SU-DHL-6 (cell line): ENCODE results near the gene GDPD3.

Source experiments
- H2AFZ ChIP-seq: fragments of 200-600 bp; sonication (generic); 2 replicates; pipeline ENCODE4 v1.6.1; 2014; ENCODE audit warnings: low read depth, mild to moderate bottlenecking, moderate library complexity, mixed read lengths, antibody characterized with exemption, low read length; ENCODE audit not compliant: severe bottlenecking
- H3F3A ChIP-seq: fragments of 200-600 bp; shearing (Covaris generic); 2 replicates; pipeline ENCODE4 v1.6.0; 2016; ENCODE audit warnings: antibody characterized with exemption, mild to moderate bottlenecking; ENCODE audit not compliant: insufficient read depth
- H3K27ac ChIP-seq: fragments of 200-600 bp; sonication (generic); 2 replicates; pipeline ENCODE4 v1.5.1; 2016; ENCODE audit warnings: low read depth, mild to moderate bottlenecking, low read length, moderate library complexity, mixed read lengths
- H3K27me3 ChIP-seq: fragments of 200-600 bp; sonication (generic), shearing (Covaris generic); 2 replicates; pipeline ENCODE4 v1.6.0; 2014; ENCODE audit warnings: mild to moderate bottlenecking, low read length
- H3K36me3 ChIP-seq: fragments of 200-600 bp; sonication (generic); 2 replicates; pipeline ENCODE4 v1.6.1; 2014; ENCODE audit warnings: mild to moderate bottlenecking, low read length, mixed read lengths
- H3K4me2 ChIP-seq: fragments of 300-600, 200-600 bp; shearing (Covaris generic), sonication (generic); 2 replicates; pipeline ENCODE4 v1.6.0; 2014; ENCODE audit warnings: low read length, low read depth, mild to moderate bottlenecking; ENCODE audit not compliant: poor library complexity, severe bottlenecking
- H3K4me3 ChIP-seq: fragments of 200-600 bp; sonication (generic); 2 replicates; pipeline ENCODE4 v1.5.1; 2014; ENCODE audit warnings: antibody characterized with exemption, low read length, mild to moderate bottlenecking, mixed read lengths; ENCODE audit not compliant: insufficient read depth, poor library complexity, severe bottlenecking
- H3K79me2 ChIP-seq: fragments of 200-600 bp; sonication (generic); 2 replicates; pipeline ENCODE4 v1.6.1; 2014; ENCODE audit warnings: mild to moderate bottlenecking, low read length, moderate library complexity; ENCODE audit not compliant: insufficient read depth
- H3K9ac ChIP-seq: fragments of 200-600 bp; sonication (generic); 2 replicates; pipeline ENCODE4 v1.7.0; 2014; ENCODE audit warnings: mild to moderate bottlenecking, low read length
- H3K9me2 ChIP-seq: fragments of 200-600 bp; sonication (generic); replicated peaks from 2 replicates; pipeline ENCODE4 v1.6.1; 2014; ENCODE audit warnings: low read length; ENCODE audit not compliant: insufficient read depth
- H3K9me3 ChIP-seq: fragments of 200-600 bp; sonication (generic); 2 replicates; pipeline ENCODE4 v1.6.1; 2014; ENCODE audit warnings: low read length, mixed read lengths; ENCODE audit not compliant: insufficient read depth
- H4K20me1 ChIP-seq: fragments of 200-600 bp; sonication (generic); 2 replicates; pipeline ENCODE4 v1.6.1; 2014; ENCODE audit warnings: low read depth, mild to moderate bottlenecking, antibody characterized with exemption, low read length, moderate library complexity, mixed read lengths
- EZH2phosphoT487 ChIP-seq: fragments of 200-600 bp; sonication (generic), shearing (Covaris generic); conservative IDR thresholded peaks from 2 replicates; pipeline ENCODE4 v1.6.1; 2018; ENCODE audit warnings: mild to moderate bottlenecking, antibody characterized with exemption, low read length, moderate library complexity, mixed read lengths
- TF ChIP-seq, protein P1 (sequence below): fragments of 200-600 bp; sonication (generic); IDR thresholded peaks from one replicate; pipeline ENCODE4 v1.5.1; 2017; ENCODE audit warnings: antibody characterized with exemption, mild to moderate bottlenecking, low read length, moderate library complexity; ENCODE audit not compliant: insufficient read depth, poor library complexity, severe bottlenecking

Gene GDPD3

DNA sequence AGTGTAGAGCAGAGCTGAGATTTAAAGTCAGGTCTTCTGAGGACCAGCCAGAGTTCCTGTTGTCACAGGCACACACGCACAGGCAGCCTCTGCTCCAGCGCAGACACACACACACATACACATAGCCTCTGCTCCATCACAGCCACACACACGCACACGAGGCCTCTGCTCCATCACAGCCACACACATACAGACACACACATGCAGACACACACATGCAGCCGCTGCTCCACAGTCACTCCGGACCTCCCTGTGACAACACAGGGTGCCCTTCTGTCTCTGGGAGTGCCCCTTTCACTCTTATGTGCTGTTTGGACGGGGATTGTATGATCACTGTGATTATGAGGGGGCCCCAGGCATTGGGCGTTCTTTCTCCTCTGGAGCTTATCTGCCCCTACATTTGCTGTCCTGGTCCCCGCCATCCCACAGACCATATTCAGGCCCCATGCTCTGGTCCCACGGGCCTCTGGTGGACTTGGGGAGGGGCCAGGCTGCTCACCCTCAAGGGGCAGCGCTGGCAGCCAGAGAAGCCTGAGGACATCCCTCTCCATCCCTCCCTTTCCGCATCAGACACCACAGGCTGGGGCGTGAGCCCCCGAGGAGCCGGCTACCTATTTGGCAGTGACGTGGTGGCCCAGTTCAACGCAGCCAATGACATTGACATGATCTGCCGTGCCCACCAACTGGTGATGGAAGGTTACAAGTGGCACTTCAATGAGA, 29.1 kb downstream of the GDPD3 start:
- Histone ChIP-seq H3K79me2 (peaks cover 14% of the 10 kb centered on the region), H3K27ac (no peak overlapping the region), H3K9ac (no peak overlapping the region), H3K9me2 (no peaks in the 10 kb centered on the region), H3F3A (peaks cover 3% of the 10 kb centered on the region; the same call in 1 of the 2 replicates), H2AFZ (no peak overlapping the region), H3K27me3 (no peaks in the 10 kb centered on the region), H3K4me3 (no peak overlapping the region), H3K4me2 (no peak overlapping the region), H4K20me1 (no peaks in the 10 kb centered on the region), H3K36me3 (no peaks in the 10 kb centered on the region), H3K9me3 (no peaks in the 10 kb centered on the region)
- no peak for TF ChIP-seq EZH2phosphoT487
- TF ChIP-seq, protein P1, sequence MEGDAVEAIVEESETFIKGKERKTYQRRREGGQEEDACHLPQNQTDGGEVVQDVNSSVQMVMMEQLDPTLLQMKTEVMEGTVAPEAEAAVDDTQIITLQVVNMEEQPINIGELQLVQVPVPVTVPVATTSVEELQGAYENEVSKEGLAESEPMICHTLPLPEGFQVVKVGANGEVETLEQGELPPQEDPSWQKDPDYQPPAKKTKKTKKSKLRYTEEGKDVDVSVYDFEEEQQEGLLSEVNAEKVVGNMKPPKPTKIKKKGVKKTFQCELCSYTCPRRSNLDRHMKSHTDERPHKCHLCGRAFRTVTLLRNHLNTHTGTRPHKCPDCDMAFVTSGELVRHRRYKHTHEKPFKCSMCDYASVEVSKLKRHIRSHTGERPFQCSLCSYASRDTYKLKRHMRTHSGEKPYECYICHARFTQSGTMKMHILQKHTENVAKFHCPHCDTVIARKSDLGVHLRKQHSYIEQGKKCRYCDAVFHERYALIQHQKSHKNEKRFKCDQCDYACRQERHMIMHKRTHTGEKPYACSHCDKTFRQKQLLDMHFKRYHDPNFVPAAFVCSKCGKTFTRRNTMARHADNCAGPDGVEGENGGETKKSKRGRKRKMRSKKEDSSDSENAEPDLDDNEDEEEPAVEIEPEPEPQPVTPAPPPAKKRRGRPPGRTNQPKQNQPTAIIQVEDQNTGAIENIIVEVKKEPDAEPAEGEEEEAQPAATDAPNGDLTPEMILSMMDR, result no peak

- TF ChIP-seq, protein P1, result no peak
- TF ChIP-seq EZH2phosphoT487, result no peak
- H3K4me2 ChIP-seq, result no peak overlapping the region
- no peaks in the 10 kb centered on the region for H3K36me3 ChIP-seq
- no peaks in the 10 kb centered on the region for H3K9me3 ChIP-seq
- no peaks in the 10 kb centered on the region for H4K20me1 ChIP-seq
- no peaks in the 10 kb centered on the region for H3K27me3 ChIP-seq
- no peak overlapping the region for H3K27ac ChIP-seq
- H3F3A ChIP-seq, result peaks cover 3% of the 10 kb centered on the region; the same call in 1 of the 2 replicates
- no peak overlapping the region for H3K4me3 ChIP-seq
- H3K9me2 ChIP-seq, result no peaks in the 10 kb centered on the region
- peaks cover 22% of the 10 kb centered on the region for H3K79me2 ChIP-seq
- no peak overlapping the region for H3K9ac ChIP-seq
- no peak overlapping the region for H2AFZ ChIP-seq
Measured at GRCh38 chr16:30083216-30084055, 29.9 kb downstream of the GDPD3 start.

DNA sequence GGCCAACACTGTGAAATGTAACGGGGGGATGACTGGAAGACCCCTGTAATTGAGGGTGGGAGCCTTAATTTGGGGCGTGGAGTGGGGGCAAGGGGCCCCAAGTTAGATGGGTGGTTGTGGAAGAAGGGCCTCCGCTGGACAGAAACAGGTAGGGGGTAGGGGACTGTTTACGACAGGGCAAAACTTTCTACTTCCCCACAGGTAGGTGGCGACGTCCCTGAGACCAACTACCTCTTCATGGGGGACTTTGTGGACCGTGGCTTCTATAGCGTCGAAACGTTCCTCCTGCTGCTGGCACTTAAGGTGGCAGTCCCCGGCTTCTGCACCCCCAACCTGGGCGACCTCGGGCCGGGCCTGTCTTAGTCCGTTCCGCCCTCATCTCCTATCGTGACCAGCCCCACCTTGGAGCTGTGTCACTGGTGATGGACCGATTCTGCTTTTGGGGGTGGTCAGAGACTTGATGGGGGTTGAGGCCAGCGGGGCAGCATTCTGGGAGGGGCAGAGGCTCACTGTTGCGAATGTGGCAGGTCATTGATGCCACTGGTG, 30.7 kb downstream of the GDPD3 start:
- no peaks in the 10 kb centered on the region for H3K27me3 ChIP-seq
- no peaks in the 10 kb centered on the region for H3K9me2 ChIP-seq
- no peaks in the 10 kb centered on the region for H3K9me3 ChIP-seq
- no peak overlapping the region for H3K27ac ChIP-seq
- H3K36me3 ChIP-seq, result no peaks in the 10 kb centered on the region
- TF ChIP-seq, protein P1, result no peak
- H3K79me2 ChIP-seq, result peaks cover 30% of the 10 kb centered on the region
- H3K9ac ChIP-seq, result no peak overlapping the region
- H4K20me1 ChIP-seq, result no peaks in the 10 kb centered on the region
- peaks cover 3% of the 10 kb centered on the region; the same call in 1 of the 2 replicates for H3F3A ChIP-seq
- no peak overlapping the region for H2AFZ ChIP-seq
- H3K4me2 ChIP-seq, result no peak overlapping the region
- no peak overlapping the region for H3K4me3 ChIP-seq
